ENCODE results near the gene RAB10. TPM values are rescaled to one million over a fixed set of nuclear protein-coding genes. Genes with fewer than 3 reads are reported as not detected.

The RAB10 gene
- total and polyA plus RNA-seq, 9 of the 15 experiments (the other 6 are each of a cell fraction or from before 2014, with no cell fraction given), result 25.1 to 214 (median 157) TPM

DNA sequence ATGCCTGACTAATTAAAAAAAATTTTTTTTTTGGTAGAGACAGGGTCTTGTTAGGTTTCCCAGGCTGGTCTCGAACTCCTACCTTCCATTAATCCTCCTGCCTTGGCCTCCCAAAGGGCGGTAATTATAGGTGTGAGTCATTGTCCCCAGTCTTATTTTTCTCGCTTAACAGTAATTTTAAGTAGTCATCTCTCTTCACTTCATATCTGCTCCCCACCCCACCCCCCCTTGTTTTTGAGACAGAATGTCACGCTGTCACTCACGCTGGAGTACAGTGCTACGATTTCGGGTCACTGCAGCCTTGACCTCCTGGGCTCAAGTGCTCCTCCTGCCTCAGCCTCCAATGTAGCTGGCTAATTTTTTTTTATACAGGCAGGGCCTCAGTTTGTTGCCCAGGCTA, 27.7 kb downstream of the RAB10 start (continued):
- no peak for TF ChIP-seq ZMIZ1 (IDR thresholded peaks at IDR 0.05; ENCODE audit: low read depth in 2 of 2, low read length in 2 of 2)
- no peak for TF ChIP-seq MAFK (IDR thresholded peaks at IDR 0.05; ENCODE audit: low read length)
- TF ChIP-seq ARID1B (IDR thresholded peaks at IDR 0.05), result peak; percentile 45; the same call in 1 of the 2 replicates
- TF ChIP-seq, protein P1, sequence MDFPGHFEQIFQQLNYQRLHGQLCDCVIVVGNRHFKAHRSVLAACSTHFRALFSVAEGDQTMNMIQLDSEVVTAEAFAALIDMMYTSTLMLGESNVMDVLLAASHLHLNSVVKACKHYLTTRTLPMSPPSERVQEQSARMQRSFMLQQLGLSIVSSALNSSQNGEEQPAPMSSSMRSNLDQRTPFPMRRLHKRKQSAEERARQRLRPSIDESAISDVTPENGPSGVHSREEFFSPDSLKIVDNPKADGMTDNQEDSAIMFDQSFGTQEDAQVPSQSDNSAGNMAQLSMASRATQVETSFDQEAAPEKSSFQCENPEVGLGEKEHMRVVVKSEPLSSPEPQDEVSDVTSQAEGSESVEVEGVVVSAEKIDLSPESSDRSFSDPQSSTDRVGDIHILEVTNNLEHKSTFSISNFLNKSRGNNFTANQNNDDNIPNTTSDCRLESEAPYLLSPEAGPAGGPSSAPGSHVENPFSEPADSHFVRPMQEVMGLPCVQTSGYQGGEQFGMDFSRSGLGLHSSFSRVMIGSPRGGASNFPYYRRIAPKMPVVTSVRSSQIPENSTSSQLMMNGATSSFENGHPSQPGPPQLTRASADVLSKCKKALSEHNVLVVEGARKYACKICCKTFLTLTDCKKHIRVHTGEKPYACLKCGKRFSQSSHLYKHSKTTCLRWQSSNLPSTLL (IDR thresholded peaks at IDR 0.05), result no peak
- TF ChIP-seq, protein P2, sequence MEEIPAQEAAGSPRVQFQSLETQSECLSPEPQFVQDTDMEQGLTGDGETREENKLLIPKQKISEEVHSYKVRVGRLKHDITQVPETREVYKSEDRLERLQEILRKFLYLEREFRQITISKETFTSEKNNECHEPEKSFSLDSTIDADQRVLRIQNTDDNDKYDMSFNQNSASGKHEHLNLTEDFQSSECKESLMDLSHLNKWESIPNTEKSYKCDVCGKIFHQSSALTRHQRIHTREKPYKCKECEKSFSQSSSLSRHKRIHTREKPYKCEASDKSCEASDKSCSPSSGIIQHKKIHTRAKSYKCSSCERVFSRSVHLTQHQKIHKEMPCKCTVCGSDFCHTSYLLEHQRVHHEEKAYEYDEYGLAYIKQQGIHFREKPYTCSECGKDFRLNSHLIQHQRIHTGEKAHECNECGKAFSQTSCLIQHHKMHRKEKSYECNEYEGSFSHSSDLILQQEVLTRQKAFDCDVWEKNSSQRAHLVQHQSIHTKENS (CRISPR knock-in tag; IDR thresholded peaks at IDR 0.05), result no peak
- TF ChIP-seq HMBOX1 (IDR thresholded peaks at IDR 0.05), result peak; percentile 65
- no peak for TF ChIP-seq PRPF4 (IDR thresholded peaks at IDR 0.05; ENCODE audit: insufficient read depth, low read depth, low read length, poor library complexity, severe bottlenecking)
- TF ChIP-seq E2F4 (CRISPR knock-in tag; IDR thresholded peaks at IDR 0.05; ENCODE audit: low read depth), result no peak
- TF ChIP-seq PHB2 (IDR thresholded peaks at IDR 0.05; ENCODE audit: low read depth), result no peak
- TF ChIP-seq NFIX (CRISPR knock-in tag; IDR thresholded peaks at IDR 0.05; ENCODE audit: low read depth), result no peak
- TF ChIP-seq ZNF764 (CRISPR knock-in tag; IDR thresholded peaks at IDR 0.05; ENCODE audit: low read depth), result no peak
- no peak for TF ChIP-seq PATZ1 (CRISPR knock-in tag; IDR thresholded peaks at IDR 0.05; ENCODE audit: borderline replicate concordance)
- no peak for TF ChIP-seq MYBL2 (IDR thresholded peaks at IDR 0.05; ENCODE audit: low read depth)
- TF ChIP-seq MYBL2 (CRISPR knock-in tag; IDR thresholded peaks at IDR 0.05; ENCODE audit: borderline replicate concordance), result no peak
- TF ChIP-seq HCFC1 (IDR thresholded peaks at IDR 0.05; ENCODE audit: low read depth, low read length), result no peak
